Endometrial microvascular endothelial cells (primary cell): ENCODE results near the gene RETREG1. TPM values are rescaled to one million over a fixed set of nuclear protein-coding genes. Genes with fewer than 3 reads are reported as not detected.
"Not testable (repeated sequence)": the region's sequence is repeated elsewhere in the genome, so short reads cannot be mapped to it uniquely, and the experiment has no call there.

Experiments
- in situ Hi-C: cut with HindIII; loops from 2 replicates; pipeline ENCODE4 v1.10.0; 2017; ENCODE audit warnings: low sequenced_read_pairs, low pct_unique_long_range_greater_than_20kb; ENCODE audit errors: inconsistent ontology term
- total RNA-seq: library from RNA; depleted of rRNA; stranded (reverse); fragments of >200 nt; gene quantifications from one replicate; pipeline ENCODE4 v1.2.3, GENCODE V29; 2015; ENCODE audit errors: inconsistent ontology term

Gene RETREG1
- total RNA-seq, 1 donor from 2014 or later, result not detected

DNA sequence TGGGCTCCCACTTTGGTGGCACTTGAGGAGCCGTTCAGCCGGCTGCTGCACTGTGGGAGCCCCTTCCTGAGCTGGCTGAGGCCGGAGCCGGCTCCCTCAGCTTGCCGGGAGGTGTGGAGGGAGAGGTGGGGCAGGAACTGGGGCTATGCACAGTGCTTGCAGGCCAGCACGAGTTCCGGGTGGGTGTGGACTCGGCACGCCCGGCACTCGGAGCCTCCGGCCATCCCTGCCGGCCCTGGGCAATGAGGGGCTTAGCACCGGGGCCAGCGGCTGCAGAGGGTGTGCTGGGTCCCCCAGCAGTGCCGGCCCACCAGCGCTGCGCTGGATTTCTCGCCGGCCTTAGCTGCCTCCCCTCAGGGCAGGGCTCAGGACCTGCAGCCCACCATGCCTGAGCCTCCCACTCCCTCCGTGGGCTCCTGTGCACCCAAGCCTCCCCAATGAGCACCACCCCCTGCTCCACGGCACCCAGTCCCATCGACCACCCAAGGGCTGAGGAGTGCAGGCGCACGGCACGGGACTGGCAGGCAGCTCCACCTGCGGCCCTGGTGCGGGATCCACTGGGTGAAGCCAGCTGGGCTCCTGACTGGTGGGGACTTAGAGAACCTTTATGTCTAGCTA is 180.6 kb downstream of the RETREG1 start:
- in situ Hi-C loops, result not testable (repeated sequence)

DNA sequence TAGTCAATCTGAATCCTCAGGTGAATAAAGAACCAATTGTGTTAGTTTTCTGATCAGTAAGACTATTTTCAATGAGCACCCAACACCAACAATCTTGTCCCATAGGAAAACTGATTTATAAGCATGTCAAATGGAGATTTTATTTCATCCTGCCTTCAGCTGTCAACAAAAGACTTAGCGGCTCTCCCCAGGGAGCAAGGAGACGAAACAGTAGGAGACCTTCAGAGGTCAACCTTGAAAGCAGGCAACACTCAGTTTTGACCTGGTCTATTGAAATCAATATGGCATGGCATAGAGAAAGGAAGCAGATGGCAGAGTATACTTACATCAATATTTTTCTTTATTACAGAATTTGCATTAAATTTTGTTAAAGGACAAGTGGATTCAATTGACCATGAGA is 185.3 kb downstream of the RETREG1 start:
- in situ Hi-C loops, result no loop called here

DNA sequence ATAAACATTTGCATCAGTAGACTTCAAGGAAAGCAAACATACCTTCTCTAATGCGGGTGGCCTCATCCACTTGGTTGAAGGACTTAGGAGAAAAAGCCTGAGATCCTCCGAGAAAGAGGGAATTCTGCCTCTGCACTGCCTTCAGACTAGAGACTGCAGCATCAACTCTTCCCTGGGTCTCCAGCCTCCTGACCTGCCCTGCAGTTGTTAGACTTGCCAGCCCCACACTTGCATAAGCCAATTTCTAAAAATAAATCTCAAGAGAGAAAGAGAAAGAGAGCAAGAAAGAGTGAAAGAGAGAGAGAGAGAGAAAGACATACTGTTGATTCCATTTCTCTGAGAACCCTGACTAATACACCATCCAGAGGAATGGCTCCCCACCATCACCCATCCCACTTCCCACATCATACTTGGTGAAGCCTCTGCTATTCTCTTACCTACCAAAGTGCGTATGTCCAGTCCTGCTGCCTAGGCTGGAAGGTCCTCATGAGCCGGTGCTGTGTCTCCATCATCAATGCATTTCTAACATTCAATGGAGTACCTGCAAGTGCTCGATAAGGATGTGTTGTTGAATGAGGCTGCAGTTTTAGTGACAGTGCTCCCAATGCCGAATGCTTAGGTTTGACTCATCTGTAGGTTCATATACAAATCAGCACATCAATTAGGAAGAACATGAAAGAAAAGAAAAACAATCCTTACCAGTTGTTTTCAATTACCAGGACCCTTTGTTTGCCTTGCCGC is 186.3 kb downstream of the RETREG1 start:
- in situ Hi-C loops, result no loop called here

DNA sequence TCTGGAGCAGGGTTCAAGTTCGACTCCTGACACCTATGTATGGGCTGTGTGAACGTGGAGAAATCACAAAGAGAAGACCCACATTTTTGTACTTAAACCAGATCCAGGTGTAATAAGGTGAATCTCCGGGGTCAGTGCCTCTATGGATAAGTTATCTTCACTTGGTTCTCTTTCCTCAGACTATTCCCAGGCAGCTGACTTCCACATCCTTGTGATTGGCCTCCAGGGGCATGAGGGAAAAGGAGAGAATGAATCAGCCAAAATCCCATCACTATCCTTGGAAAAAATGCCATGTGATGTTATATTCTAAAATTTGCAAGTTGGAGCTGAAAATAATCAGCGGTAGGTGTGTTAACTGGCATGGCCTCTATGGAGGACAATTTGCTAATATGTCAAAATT is 188.4 kb downstream of the RETREG1 start:
- in situ Hi-C loops, result no loop called here

DNA sequence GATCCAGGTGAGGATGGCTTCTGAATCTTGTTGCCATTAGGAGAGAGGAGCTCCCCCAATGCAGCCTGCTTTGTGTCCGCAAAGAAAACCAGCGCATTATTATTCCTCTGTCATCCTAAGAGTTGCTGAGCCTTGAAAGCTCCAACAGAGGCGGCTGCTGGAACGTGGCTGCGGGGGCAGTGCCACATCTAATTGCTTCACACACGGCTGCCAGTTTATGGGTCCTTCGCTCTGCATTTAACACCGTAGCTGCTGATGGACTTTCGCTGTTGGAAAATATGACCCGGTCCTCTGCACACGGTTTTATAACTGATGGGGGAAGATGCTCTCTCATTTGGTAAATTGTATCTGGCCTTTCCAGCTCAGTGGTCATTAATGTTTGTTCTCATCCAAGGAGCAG is 189.2 kb downstream of the RETREG1 start:
- in situ Hi-C loops, result no loop called here

Other genes with a start within 250 kb of the RETREG1 start
- 32.5 TPM for gene ZNF622, start 151.2 kb downstream of the RETREG1 start, total RNA-seq